ENCODE measurements around the gene MIEF1. TPM values are rescaled to one million over a fixed set of nuclear protein-coding genes. Genes with fewer than 3 reads are reported as not detected.

Gene MIEF1
- total and polyA plus RNA-seq, 2 experiments from 2014 or later = 13.2 to 40.1 TPM

GRCh38 chr22:39511226-39511625 lies 9.1 kb downstream of the MIEF1 start (continued):
- TF ChIP-seq ETS1 (IDR thresholded peaks at IDR 0.05) (no peak), ZNF331 (CRISPR knock-in tag; IDR thresholded peaks at IDR 0.05; ENCODE audit: low read depth) (no peak), JUNB (IDR thresholded peaks at IDR 0.05; ENCODE audit: unreplicated experiment) (no peak), CREB1 (CRISPR knock-in tag; IDR thresholded peaks at IDR 0.05; ENCODE audit: low read depth) (no peak), REST (IDR thresholded peaks at IDR 0.05; ENCODE audit: unreplicated experiment) (no peak), ZNF114 (CRISPR knock-in tag; IDR thresholded peaks at IDR 0.05) (no peak), POLR2AphosphoS5 (IDR thresholded peaks at IDR 0.05; ENCODE audit: low read depth) (no peak)

GRCh38 chr22:39512026-39512425 lies 9.9 kb downstream of the MIEF1 start:
- Histone ChIP-seq H3K79me2 (replicated peaks; ENCODE audit: insufficient read depth) (peaks cover 17% of the 10 kb centered on the region), H3K36me3 (ENCODE audit: insufficient read depth) (peaks cover 57% of the 10 kb centered on the region), H3K27me3 (ENCODE audit: insufficient read depth) (peaks cover 67% of the 10 kb centered on the region), H3K27ac (ENCODE audit: low read depth) (no peak overlapping the region), H4K20me1 (replicated peaks; ENCODE audit: insufficient read depth) (peaks cover 82% of the 10 kb centered on the region), H3F3A (replicated peaks; ENCODE audit: low read depth) (peaks cover 25% of the 10 kb centered on the region), H3K9me2 (ENCODE audit: insufficient read depth) (no peaks in the 10 kb centered on the region), H2AFZ (no peak overlapping the region), H3K4me3 (no peak overlapping the region), H3K4me2 (no peak overlapping the region), H3K4me1 (ENCODE audit: insufficient read depth) (no peaks in the 10 kb centered on the region; the same call in 1 of the 2 replicates)
- H3K27ac Mint-ChIP-seq = no peak overlapping the region
- DNase-seq (ENCODE audit: low spot score) (no peak), ATAC-seq (no peak)
- peaks cover 82% of the 10 kb centered on the region for H3K27me3 Mint-ChIP-seq (ENCODE audit: insufficient read depth, low read depth, poor library complexity)
- H3K36me3 Mint-ChIP-seq (ENCODE audit: low read depth) = peaks cover 94% of the 10 kb centered on the region
- H3K9me3 Mint-ChIP-seq = no peaks in the 10 kb centered on the region; the same call in 2 of the 3 replicates
- no peaks in the 10 kb centered on the region for H3K4me1 Mint-ChIP-seq
- no peak overlapping the region for H3K4me3 Mint-ChIP-seq
- TF ChIP-seq ZNF331 (CRISPR knock-in tag; IDR thresholded peaks at IDR 0.05; ENCODE audit: low read depth) = no peak
- no peak for TF ChIP-seq EZH2phosphoT487 (IDR thresholded peaks at IDR 0.05; ENCODE audit: unreplicated experiment)
- TF ChIP-seq JUNB (IDR thresholded peaks at IDR 0.05; ENCODE audit: unreplicated experiment) = no peak
- no peak for TF ChIP-seq ZNF462 (CRISPR knock-in tag; IDR thresholded peaks at IDR 0.05)
- no peak for TF ChIP-seq NANOG (IDR thresholded peaks at IDR 0.05; ENCODE audit: borderline replicate concordance)
- no peak for TF ChIP-seq CREB1 (CRISPR knock-in tag; IDR thresholded peaks at IDR 0.05; ENCODE audit: low read depth)
- no peak for TF ChIP-seq STAT1 (IDR thresholded peaks at IDR 0.05; ENCODE audit: unreplicated experiment)
- TF ChIP-seq REST (IDR thresholded peaks at IDR 0.05; ENCODE audit: unreplicated experiment) = no peak

All from GM23338 (cell line).